C4-2B (cell line): Measurements from ENCODE around the gene TANC2.

Experiments used
- ZFX ChIP-seq: fragments of 450-650 bp; IDR thresholded peaks from 2 replicates; pipeline ENCODE4 v1.6.1; 2017
- TF ChIP-seq, protein P1 (sequence below): fragments of 450-650 bp; conservative IDR thresholded peaks from 2 replicates; pipeline ENCODE4 v1.5.1; 2017; ENCODE audit warnings: mild to moderate bottlenecking

DNA sequence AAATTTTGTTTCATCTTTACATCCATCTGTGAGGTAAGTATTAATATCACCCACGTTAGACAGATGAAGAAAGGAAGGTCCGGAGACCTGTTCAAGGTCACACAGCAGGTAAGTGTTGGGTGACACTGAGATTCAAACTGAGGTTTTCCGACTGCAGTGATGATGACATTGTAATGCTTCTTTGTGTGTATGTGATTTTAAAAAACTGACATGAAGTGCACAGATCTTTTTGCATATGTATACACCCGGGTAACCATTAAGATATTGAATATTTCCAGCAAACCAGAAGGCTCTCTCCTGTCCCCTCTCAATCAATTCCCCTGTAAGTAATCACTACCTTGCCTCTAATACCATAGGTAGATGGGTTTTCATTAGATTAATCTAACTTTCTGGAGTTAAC is 1.5 kb upstream of the TANC2 start:
- TF ChIP-seq, protein P1, sequence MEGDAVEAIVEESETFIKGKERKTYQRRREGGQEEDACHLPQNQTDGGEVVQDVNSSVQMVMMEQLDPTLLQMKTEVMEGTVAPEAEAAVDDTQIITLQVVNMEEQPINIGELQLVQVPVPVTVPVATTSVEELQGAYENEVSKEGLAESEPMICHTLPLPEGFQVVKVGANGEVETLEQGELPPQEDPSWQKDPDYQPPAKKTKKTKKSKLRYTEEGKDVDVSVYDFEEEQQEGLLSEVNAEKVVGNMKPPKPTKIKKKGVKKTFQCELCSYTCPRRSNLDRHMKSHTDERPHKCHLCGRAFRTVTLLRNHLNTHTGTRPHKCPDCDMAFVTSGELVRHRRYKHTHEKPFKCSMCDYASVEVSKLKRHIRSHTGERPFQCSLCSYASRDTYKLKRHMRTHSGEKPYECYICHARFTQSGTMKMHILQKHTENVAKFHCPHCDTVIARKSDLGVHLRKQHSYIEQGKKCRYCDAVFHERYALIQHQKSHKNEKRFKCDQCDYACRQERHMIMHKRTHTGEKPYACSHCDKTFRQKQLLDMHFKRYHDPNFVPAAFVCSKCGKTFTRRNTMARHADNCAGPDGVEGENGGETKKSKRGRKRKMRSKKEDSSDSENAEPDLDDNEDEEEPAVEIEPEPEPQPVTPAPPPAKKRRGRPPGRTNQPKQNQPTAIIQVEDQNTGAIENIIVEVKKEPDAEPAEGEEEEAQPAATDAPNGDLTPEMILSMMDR: no peak
- no peak for TF ChIP-seq ZFX
